GM13977 (cell line): ENCODE results near the gene PAX3.

Source experiments
- DNase-seq: peaks from one replicate; pipeline ENCODE4 v3.0.0; 2012; ENCODE audit warnings: low spot score
- CTCF ChIP-seq: IDR thresholded peaks from 2 replicates; pipeline ENCODE4 v1.5.1; 2012; ENCODE audit warnings: mild to moderate bottlenecking, control low read depth; ENCODE audit not compliant: insufficient read depth; ENCODE audit errors: extremely low read depth, missing control alignments
- in situ Hi-C: fragments of 300-500 bp; cut with MboI; formaldehyde crosslinking; loops from one replicate; pipeline ENCODE4 v1.12.0; 2022; ENCODE audit warnings: low sequenced_read_pairs, low pct_unique_long_range_greater_than_20kb, mixed read lengths, inconsistent platforms; ENCODE audit not compliant: unreplicated experiment

The PAX3 gene

GRCh38 chr2:222297600-222297935, 1.2 kb downstream of the PAX3 start:
- in situ Hi-C loops, result loop anchor here (25.0 kb wide), 1 partner anchor 235 kb away; no protein-coding TSS in a partner anchor
- no peak for TF ChIP-seq CTCF
- no peak for DNase-seq

GRCh38 chr2:222296911-222297599, 1.7 kb downstream of the PAX3 start:
- in situ Hi-C loops, result loop anchor here (25.0 kb wide), 1 partner anchor 235 kb away; no protein-coding TSS in a partner anchor
- no peak for TF ChIP-seq CTCF
- DNase-seq, result no peak

GRCh38 chr2:222296311-222296741, 2.5 kb downstream of the PAX3 start:
- TF ChIP-seq CTCF, result no peak
- in situ Hi-C loops, result loop anchor here (25.0 kb wide), 1 partner anchor 234 kb away; no protein-coding TSS in a partner anchor
- no peak for DNase-seq

- no peak for DNase-seq
- in situ Hi-C loops, result loop anchor here (25.0 kb wide), 1 partner anchor 233 kb away; no protein-coding TSS in a partner anchor
Observed at GRCh38 chr2:222295368-222296062, 3.3 kb downstream of the PAX3 start.

GRCh38 chr2:222294996-222295367, 3.8 kb downstream of the PAX3 start:
- TF ChIP-seq CTCF, result no peak
- in situ Hi-C loops, result loop anchor here (25.0 kb wide), 1 partner anchor 233 kb away; no protein-coding TSS in a partner anchor
- DNase-seq, result no peak

More at GRCh38 chr2:222295368-222296062, 3.3 kb downstream of the PAX3 start:
- TF ChIP-seq CTCF, result no peak

GRCh38 chr2:222293660-222294630, 4.9 kb downstream of the PAX3 start:
- DNase-seq, result no peak
- TF ChIP-seq CTCF, result no peak
- in situ Hi-C loops, result loop anchor here (25.0 kb wide), 1 partner anchor 232 kb away; no protein-coding TSS in a partner anchor
